HG02885 (cell line): Measurements from ENCODE around the gene TMEM141.
"Not testable (repeated sequence)": the region's sequence is repeated elsewhere in the genome, so short reads cannot be mapped to it uniquely, and the experiment has no call there.

Experiments
- ATAC-seq: cut with Tn5 transposase; IDR thresholded peaks from one replicate; pipeline ENCODE4 v1.9.1; 2021; ENCODE audit warnings: mild to moderate bottlenecking; ENCODE audit not compliant: unreplicated experiment, poor library complexity

Gene TMEM141

DNA sequence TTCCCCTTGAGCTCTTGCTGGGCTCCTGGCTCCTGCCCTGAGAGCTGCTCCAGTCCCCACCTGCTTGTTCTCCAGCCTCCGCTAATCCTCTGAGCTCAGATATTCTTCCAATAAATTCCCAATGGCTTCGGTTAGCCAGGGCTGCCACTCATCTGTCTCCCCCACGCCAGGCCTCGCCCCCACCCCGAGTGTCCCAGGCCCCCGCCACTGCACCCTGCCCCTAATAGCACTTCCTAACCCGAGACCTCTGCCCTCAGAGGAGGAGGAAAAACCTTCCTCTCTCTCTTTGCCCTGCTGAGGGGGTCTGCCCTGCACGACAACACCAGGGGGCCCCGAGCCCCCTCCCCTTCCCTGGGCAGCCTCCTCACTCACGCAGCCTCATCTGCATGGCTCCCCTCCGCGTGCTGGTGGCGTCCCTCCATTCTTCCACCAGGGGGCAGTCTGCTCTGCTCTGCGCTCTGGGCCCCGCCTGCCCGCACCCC lies 21.4 kb upstream of the TMEM141 start:
- ATAC-seq = no peak

DNA sequence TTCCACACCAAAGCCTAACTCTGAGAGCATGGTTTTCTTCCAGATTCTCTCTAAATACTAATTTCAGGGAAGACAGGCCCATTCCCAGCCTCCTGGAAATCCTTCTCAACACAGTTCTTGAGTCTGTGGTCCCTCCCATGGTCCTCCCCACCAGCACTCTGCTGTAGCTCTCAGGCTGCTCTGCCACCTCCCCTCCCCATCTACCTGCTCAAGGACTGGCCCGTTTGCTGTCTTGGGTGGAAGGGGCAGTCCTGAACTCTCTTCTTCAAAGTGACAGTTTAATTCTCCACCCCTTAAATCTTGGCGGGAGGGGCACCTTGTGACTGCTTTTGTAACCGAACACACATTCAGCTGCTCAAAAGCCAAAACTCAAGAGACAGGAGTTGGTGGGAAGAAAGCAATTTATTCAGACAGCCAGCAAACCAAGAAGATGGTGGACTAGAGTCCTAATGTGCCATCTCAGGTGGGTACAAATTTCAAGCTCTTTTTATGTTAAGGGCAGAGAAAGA lies 19.2 kb upstream of the TMEM141 start:
- ATAC-seq = no peak

DNA sequence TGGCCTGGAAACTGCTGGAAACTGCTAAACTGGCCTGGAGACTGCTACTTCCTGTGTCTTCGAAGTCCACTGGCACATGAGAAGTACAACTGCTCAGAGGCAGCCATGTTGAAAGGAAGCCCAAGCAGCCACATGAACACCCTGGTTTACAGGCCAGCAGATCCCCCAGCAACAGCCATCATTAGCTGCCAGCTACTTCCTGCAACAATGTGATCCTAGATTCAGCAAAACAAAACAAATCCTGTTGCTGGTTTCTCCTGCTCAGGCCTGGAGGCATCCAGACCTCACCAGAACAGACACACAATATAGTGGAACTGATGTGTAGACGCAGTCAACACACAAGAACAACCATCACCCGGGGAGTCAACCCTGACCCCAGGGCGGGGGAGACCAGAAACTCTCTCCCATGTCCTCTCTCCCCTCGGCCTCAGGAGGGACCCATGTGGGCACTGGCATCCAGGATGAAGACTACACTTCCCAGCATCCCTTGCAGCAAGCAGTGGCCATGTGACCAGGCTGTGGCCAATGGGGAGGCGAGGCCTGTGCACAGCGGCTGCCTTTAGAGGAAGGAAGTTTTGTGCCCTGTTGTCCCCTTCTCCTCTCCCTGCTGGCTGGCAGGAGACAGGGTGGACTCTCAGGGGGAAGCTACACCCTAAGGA lies 17.6 kb upstream of the TMEM141 start:
- no peak for ATAC-seq

DNA sequence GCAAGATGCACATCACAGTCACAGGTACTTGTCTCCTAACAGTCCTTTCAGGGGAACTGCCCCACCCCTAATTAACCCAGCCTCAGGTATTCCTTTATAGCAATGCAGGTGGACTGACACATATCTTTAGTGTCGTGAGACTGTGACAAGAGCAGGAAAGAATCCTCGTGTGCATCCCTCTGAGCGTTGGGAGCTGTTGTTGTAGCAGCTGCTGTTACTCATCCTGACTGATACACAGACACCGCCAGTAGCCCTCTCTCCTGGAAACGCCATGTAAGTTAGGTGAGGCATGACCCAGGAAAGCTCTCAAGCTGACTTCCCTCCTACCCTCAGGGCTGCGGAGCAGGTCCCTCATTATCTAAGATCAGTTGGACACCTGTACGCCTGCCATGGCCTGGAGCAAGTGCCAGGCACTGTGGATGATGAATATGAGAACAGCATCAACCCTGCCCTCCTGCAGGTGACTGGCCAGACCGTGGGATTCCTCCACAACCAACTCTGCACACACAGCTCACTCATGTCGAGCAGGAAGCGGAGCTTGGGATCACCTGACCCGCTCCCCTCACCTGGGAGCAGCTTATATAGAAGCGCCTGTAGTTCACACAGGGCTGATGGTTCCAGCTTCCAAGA lies 16.6 kb upstream of the TMEM141 start:
- no peak for ATAC-seq

DNA sequence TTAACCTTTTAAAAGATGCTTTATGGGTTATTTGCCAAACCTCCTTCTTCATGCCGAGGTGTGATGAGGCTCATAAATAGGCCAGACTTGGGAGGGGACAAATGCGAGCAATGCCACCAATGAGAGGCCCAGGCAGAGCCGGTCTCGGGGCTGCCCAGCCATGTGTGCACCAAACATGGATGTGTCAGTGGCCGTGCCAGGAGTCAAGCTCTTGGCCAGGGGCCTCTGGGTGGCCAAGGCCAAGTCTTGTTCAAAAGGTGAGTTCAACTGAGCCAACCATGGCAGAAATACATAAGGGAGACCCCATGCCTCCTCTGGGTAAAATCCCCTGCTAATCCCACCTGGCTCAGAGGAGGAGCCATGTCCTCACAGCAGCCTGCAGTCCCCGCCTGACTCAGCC lies 16.0 kb upstream of the TMEM141 start:
- ATAC-seq = no peak

DNA sequence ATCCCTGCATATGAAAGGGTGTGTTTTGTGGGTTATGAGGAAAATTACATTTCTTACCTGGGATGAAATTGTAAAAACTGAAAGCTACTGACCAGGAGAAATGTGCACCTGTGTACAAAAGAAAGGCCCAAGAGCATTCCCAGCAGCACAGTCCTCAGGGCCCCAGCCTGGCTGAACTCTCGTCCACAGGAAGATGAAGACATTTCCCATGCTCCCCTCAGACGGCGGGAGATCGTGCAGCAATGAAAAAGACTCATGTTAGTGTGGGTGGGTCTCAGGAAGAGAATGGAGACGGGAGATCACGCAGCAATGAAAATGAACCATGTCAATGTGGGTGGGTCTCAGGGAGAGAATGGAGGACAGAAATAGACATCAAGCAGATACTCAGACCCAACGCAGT lies 14.2 kb upstream of the TMEM141 start:
- ATAC-seq = no peak

DNA sequence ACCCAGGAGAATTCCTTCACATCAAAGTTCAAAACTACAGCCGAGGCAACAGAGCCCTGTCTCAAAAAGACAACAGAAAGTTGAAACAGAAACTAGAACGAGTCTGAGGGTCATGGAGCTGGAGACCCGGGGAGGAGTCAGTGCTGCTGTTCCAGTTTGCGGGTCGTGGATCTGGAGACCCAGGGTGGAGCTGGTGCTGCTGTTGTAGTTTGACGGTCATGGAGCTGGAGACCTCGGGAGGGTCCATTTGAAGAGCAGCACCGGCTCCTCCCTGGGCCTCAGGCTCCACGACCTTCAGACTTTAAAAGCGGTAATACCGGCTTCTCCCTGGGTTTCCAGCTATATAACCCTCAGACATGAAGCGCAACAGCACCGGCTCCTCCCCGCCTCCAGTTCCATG lies 13.8 kb upstream of the TMEM141 start:
- no peak for ATAC-seq

DNA sequence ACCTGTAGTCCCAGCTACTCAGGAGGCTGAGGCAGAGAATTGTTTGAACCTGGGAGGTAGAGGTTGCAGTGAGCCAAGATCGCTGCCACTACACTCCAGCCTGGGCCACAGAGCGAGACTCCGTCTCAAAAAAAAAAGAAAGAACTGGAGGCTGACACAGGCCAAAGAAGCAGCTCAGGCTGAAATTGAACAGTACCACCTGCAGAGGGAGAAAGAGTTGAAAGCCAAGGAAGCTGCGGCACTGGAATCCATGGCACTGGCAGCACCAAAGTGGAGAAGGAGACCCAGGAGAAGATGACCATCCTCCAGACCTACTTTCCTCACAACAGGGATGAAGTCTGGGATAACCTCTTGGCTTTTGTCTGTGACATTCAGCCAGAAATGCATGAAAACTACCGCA lies 11.3 kb upstream of the TMEM141 start:
- no peak for ATAC-seq

DNA sequence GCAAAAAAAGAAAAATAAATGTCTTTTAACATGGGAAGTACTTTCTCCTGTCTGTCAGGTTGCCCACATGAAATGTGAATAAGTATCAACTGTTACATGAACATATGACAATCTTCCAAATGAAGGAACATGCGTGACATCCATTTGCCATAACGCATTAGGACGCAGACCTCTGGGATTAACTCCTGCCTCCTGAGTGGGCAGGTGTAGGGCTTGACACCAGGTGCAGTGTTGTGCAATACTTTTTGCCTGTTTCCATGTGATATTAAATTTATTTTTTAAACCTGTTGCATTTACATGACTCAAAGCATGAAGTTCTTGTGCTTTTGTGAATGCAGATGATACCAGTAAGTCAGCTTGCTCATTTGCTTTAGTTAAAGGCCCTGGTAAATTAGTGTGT lies 8.7 kb upstream of the TMEM141 start:
- no peak for ATAC-seq

DNA sequence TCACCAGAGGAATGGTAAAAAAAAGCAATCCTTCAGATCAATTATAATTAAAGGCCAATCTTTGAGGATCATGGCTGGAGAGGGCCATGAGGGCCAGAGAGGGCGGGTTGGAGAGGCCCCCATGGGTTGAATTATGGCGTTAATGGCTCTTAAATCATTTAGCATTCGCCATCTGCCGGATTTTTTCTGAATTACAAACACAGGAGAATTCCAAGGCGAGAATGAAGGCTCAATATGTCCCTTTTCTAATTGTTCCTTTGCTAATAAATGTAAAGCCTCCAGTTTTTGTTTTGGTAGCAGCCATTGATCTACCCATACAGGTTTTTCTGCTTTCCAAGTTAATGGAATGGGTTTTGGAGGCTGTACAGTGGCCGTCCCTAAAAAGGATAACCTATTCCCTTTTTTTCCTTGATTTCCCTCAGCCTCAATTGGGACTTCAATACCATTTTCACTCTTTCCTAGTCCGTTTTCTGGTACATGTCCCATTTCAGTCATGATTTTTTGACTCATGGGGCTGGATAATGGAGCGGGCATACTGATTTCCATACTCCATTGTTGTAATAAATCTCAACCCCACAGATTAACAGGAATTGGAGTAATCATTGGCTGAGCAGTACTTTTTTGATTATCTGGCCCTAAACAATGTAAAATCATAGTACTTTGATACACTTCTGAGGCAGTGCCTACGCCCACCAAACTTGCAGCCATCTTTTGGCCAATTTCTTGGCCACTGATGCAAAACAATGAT lies 6.7 kb upstream of the TMEM141 start:
- no peak for ATAC-seq

DNA sequence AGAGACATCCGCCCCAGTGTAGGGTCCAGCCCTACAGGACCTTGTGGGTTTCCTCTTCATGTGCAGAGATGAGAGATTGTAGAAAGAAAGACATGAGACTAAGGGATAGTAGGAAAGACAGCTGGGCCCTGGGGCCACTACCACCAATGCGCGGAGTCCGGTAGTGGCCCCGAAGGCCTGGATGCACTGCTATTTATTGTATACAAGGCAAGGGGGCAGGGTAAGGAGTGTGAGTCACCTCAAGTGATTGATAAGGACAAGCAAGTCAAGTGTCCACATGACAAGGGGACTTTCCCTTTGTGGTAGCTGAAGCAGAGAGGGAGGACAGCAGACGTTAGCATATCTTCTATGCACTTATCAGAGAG lies 6.2 kb upstream of the TMEM141 start:
- no peak for ATAC-seq

DNA sequence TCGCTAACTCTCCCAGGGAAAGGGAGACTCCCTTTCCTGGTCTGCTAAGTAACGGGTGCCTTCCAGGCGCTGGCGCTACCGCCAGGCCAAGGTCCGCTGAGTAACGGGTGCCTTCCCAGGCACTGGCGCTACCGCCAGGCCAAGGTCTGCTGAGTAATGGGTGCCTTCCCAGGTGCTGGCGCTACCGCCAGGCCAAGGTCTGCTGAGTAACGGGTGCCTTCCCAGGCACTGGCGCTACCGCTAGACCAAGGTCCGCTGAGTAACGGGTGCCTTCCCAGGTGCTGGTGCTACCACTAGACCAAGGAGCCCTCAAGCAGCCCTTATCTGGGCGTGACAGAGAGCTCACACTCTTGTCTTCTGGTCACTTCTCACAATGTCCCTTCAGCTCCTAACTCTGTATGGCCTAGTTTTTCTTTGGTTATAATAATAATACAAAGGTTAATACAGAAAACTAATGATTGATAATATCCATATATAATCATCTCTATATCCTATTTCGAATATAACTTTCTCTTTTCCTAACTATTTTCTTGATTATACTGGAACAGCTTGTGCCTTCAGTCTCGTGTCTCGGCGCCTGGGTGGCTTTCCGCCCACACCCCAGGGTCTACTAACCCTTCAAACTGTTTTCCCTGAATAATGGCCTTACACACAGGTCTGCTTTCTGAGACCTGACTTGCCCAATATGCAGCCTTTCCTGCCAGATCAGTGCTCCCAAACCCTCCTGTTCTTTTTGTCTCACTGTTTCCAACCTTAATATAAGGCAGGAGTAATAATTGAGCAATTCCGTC lies 5.4 kb upstream of the TMEM141 start:
- not testable (repeated sequence) for ATAC-seq

DNA sequence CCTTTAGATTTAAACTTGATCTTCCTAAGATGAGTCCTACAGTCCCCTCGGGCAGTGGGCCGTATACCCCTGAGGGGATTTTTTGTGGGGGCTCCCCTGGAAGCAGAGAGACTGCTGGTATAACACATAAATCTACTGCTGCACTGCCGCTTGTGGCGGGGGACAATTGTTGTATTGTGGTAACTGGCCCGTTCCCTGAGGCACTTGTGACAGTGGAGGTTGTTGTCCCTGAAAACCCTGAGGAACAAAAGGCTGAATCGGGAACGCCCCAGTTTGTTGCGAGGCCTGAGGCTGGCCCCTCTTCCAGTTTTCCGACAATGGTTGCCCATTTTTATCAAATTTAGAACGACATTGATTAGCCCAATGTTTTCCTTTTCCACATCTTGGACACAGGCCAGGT lies 4.7 kb upstream of the TMEM141 start:
- no peak for ATAC-seq

DNA sequence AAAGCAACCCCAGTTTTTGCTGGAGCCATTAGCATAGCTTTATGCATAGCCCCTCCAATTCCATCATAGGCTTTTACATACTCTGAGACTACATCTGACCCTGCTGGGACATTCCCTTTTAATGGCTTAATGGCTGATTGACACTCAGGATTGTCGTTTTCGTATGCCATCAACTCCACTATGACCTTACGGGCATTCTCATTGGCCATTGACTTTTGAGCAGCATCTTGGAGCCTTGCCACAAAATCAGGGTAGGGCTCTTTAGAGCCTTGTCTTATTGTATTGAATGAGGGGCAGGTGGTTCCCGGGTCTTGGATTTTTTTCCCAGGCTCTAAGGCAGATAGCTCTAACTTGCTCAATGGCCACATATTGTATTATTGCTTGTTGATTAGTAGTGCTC lies 4.2 kb upstream of the TMEM141 start:
- not testable (repeated sequence) for ATAC-seq

DNA sequence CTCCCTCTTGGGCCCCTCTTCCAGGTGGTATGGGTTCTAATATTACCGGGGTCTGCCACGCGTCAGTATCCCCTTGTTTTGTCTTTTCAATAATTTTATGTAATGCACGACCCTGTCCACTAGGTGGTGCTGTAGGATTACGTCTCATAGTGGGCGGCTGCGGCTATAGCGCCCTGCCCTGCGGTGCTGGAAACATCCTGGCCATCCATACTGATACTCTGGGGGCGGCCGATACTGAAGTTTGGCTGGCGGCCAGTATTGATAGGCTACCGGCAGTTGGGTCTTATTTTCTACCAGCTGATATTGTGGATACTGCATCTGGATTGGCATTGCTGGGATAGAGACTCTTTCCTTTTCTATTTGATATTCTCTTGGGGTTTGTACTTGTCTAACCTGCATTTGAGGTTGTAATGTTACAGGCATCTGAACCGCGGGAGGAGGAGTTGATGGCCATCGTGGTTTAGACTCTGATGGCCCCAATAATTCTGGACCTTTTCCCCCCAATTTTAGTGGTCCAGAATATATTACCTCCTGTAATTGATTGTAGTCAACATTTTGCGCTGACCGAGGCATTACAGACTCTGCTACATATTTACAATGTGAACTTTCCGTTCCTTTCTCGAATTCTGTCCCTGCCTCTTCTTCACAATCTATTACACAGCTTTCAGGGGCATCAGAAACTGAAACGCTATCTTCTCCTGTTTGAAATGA lies 3.3 kb upstream of the TMEM141 start:
- no peak for ATAC-seq

DNA sequence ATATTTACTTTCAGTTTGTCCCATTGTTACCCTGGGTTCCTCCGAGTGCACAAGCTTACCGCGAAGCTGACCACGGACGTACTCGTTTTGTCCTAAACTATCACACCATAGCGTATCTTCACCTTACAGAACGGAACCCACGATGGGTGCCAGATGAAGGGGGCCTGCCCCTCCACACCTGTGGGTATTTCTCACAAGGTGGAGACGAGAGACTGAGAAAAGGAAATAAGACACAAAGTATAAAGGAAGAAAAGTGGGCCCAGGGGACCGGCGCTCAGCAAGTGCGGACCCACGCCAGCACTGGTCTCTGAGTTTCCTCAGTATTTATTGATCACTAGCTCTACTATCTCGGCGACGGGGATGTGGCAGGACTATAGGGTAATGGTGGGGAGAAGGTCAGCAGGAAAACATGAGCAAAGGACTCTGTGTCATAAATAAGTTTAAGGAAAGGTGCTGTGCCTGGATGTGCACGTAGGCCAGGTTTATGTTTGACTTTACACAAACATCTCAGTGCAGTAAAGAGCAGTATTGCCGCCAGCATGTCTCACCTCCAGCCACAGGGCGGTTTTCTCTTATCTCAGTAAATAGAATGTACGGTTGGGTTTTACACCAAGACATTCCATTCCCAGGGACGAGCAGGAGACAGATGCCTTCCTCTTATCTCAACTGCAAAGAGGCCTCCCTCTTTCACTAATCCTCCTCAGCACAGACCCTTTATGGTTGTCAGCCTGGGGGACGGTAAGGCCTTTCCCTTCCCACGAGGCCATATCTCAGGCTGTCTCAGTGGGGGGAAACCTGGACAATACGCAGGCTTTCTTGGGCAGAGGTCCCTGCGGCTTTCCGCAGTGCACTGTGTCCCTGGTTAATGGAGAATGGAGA lies 2.3 kb upstream of the TMEM141 start:
- not testable (repeated sequence) for ATAC-seq

DNA sequence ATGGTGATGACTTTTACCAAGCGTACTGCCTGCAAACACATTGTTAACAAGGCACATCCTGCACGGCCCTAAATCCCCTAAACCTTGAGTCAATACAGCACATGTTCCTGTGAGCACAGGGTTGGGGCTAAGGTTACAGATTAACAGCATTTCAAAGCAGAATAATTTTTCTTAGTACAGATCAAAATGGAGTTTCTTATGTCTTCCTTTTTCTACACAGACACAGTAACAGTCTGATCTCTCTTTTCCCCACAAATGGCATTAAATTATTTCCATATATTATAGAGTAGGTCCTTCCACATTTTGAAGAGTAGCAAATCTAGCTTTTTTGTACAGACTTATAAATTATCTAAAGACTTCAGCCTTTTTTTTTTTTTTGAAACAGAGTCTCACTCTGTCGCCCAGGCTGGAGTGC lies 1.6 kb upstream of the TMEM141 start:
- ATAC-seq = no peak

DNA sequence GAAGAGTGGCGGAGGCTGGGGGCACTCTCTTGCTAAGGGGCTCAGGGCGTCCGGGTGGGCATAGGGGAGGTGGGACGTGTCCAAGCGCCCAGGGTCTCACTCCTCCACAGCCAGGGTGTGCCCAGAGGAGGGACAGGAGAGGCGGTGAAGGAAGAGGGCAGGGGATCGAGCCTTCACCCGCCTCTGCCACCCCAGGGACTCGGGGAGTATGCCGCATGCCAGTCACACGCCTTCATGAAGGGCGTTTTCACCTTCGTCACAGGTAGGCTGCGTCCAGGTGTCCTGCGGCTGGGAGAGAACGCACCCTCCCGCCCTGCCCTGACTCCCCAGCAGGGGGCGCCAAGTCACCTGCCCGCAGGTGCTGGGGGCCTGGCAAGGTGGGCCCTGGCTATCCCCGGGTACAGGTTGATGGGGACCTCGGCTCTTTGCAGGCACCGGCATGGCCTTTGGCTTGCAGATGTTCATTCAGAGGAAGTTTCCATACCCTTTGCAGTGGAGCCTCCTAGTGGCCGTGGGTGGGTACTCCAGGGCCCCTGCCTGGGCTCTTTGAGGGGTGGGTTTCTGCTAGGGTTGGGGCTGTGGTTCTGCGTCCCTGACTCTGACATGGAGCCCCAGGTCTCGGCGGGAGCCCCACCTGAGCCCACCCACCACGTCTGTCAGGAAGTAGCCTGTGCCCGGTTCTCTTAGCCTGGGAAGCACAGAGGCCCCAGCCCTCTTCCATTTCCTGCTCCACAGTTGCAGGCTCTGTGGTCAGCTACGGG lies 552 bp downstream of the TMEM141 start:
- no peak for ATAC-seq
